Stimulated activated naive CD8-positive, alpha-beta T cell treated with anti-CD3 and anti-CD28 coated beads, Interleukin-15, Interleukin-2, amounts not matched to agents 100 U/mL and 50 U/mL, for 24 hours (primary cell): Measurements from ENCODE around the gene NAP1L4.

ENCODE experiments used
- ATAC-seq: fragments of 150-1000 bp; cut with Tn5 transposase; one replicate; pipeline ENCODE4 v1.10.0; 2021
- DNase-seq: peaks from one replicate; pipeline ENCODE4 v3.0.0; 2021

NAP1L4 gene

DNA sequence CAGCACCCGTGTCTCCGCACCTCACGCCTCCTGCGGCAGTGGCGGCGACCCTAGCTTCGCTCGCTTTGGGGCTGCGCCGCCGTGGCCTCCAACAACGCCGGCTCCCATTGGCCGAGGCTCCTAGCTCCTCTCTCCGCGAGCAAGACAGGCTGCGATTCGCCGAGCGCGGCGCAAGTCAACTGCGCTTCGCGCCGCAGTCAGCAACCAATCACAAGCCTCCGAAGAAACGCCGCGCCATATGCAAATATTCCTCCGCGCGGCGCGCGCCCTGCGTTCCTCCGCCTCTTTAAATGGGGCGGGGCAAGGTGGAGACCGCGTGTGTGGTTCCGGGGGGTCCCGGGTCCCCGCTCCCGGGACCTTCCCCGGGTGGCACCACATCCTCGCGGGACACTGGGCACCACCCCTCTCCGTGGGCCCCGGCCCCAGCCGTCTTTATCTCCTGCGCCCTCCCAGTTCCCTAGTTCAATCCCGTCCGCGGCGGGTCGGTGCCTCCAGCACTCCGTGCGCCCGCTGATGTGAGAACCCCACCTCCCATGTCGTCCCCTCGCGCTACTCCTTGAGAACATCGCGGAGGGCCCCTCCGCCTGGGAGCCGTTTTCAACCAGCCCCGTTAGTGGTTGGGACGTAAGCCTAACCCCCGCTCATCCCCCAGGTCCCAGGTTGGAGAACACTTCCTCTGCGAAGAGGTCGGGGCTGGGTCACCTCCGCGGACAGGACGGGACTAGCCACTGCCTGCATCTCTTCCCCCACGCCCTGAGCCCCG, at the start of gene NAP1L4:
Gene NAP1L4 (minus strand): TSS at position 96 of the 763 bp plus-strand sequence. CDS start 13,109 bp downstream, outside the sequence.
- ATAC-seq (peak; percentile 89), DNase-seq (peak; percentile 96)

- ATAC-seq (no peak), DNase-seq (no peak)
Measured at GRCh38 chr11:3040881-3041280, 48.8 kb upstream of the NAP1L4 start.

- no peak for DNase-seq
- no peak for ATAC-seq
Measured at GRCh38 chr11:3037945-3038271, 45.8 kb upstream of the NAP1L4 start.

DNA sequence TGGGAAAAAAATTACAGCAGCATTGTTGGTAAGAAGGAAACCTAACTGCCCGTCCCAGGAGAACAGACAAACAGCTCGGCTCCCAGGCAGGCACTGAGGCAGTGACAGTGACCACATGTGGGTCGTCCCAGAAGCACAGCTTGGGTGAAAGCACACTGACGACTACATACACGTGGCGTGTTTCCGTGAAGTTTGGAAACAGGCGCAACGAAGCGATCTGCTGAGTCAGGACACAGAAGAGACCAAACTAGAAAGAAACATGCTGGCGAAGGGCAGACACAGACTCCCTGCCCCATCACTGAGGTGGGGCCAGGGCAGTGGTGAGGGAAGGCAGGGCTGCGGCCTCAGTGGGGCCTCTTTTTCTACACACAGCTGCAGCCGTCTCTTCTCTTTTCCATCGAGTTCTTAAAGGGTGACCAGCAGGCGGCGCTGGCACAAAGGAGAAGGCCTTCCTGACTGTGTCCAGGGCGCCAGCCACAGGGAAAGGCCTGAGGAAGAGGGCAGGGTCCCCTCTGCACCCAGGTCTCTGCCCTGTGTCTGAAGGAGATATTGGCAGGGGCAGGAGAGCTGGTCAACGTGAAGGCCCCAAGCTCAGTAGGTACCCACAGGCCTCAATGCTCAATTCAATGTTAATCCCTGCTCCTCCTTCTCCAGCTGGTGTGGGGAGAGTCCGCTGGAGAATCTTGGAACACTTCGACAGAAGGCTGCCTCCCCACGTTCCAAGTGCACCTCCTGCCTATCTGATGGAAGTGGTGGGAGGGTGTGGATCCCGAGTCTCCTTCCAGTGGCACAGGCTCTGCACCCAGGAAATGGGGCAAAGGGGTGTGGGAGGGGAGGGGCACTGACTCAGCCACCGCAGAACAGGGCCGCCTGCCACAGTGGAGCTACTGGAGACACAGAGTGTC, 45.2 kb upstream of the NAP1L4 start:
- peak; percentile 79 for ATAC-seq

GRCh38 chr11:3036419-3036818, 44.3 kb upstream of the NAP1L4 start:
- DNase-seq = no peak
- no peak for ATAC-seq

More for the DNA sequence above, 45.2 kb upstream of the NAP1L4 start:
- DNase-seq = peak; percentile 62

- ATAC-seq = no peak
- no peak for DNase-seq
Measured at GRCh38 chr11:3035333-3035732, 43.2 kb upstream of the NAP1L4 start.

DNA sequence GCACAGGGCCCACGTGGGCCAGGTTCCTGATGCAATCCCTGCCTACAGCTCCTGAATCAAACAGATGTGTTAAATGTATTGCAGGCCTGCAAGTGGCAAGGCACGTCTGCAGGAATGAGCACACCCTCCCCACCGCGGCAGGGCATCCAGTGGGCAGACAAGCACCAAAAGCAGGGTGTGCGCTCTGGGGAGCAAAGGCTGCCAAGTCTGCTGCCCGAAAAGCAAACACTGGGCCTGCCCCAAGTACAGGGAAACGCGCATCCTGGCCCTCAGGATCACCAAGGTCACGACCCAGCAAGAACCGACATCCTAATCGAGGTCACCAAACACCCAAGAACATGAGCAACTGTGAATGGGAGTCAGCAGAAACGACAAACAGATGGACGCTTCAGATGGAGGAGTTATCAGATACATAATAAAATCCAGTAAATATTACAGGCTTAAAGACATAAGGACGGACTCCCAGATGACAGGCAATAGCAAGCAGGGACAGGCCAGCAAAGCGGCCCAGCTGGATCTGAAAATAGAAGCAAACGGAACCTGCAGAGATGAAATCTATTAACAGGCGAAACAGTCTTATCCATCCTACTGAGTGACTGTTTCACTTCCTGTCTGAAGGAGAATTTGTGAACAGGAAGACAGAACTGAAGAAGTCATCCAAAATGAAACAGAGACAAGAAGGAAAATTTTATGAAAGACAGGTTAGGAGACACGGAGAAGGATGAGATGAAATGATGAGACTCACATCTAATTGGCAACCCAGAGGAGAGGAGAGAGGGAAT, 38.4 kb upstream of the NAP1L4 start:
- DNase-seq (no peak), ATAC-seq (no peak)

DNA sequence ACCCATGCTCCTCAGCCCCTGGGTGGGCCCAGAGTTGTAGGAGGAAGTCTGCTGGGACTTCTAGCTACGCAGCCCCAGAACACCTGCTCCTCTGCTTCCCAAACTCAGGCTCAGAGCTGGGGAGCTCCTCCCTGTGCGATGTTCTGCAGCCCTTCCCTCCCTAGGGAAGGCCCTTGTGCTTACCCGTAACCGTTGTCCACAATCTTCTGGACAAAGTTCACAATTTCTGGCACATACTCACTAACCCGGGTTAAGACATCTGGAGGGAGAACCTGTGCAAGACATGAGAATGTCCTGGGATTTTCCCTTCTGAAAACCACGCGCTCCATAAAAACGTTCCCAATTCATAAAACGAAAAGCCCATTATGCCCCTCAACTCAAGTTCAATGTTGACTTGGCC, 36.7 kb upstream of the NAP1L4 start:
- ATAC-seq (no peak), DNase-seq (no peak)

DNA sequence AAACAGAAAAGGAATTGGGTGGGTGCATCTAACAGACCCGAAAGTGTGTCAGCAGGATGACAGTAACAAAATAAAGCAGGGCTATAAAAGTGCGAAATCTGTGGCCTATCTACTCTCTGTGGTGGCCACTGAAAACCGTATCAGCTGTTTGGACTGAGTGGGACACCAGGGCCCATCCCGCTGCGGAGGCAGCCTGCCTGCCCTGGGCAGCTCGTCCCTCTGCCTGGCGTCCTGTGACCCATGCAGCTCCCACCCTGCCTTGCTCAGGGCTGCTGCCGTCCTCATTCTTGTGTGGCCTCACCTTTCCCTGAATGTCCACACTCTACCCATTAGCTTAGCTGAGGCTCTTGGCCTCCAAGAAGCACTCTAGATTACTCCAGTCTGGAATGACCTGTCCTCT, 34.7 kb upstream of the NAP1L4 start:
- no peak for DNase-seq
- no peak for ATAC-seq

GRCh38 chr11:3022982-3023381, 30.9 kb upstream of the NAP1L4 start:
- no peak for ATAC-seq
- DNase-seq = no peak

- DNase-seq (no peak), ATAC-seq (peak; percentile 64)
Measured at GRCh38 chr11:3022300-3022967, 30.3 kb upstream of the NAP1L4 start.

GRCh38 chr11:3021125-3021524, 29.0 kb upstream of the NAP1L4 start:
- DNase-seq (no peak), ATAC-seq (peak; percentile 52)

DNA sequence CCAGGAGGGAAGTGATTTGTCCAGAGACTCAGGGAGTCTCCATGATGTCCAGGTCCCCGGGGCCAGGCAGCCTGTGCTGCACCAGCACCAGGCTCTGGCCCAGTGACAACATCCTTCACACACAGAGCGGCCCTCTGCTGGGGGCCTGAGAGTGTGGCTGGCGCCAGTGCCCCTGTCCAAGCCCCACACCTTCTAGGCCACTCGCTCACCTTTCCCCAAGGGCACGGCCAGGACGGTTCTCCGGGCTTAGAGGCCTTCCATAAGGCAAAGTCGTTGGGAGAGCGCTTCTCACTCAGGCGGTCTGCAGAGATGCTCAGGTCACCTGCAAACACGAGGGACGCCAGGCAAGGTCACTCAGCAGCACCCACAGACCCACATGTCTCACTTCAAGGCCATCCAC, 27.9 kb upstream of the NAP1L4 start:
- DNase-seq (no peak), ATAC-seq (no peak)

- ATAC-seq = no peak
- DNase-seq = no peak
Measured at GRCh38 chr11:3018596-3018995, 26.5 kb upstream of the NAP1L4 start.

- ATAC-seq (no peak), DNase-seq (no peak)
Measured at GRCh38 chr11:3016861-3017260, 24.7 kb upstream of the NAP1L4 start.

- DNase-seq (no peak), ATAC-seq (no peak)
Measured at GRCh38 chr11:3015796-3016195, 23.7 kb upstream of the NAP1L4 start.

DNA sequence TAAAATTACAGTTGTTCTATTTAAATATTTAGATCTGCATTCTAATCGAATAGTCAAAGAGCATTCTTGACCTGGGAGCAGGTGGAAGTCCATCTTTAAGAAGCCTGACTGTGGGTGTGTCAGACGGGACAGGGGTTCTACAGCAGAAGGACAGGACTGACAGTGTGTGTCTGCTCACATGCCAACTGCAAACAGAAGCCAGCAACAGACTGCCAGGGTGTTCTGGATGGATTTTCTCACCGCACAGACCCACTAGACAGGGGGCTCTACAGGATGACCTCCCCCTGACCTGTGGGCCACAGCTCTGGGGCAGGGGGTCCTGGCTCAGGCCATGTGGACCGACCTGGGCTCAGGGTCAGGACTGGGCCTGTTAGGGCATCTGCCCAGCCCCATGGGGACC, 22.8 kb upstream of the NAP1L4 start:
- no peak for DNase-seq
- no peak for ATAC-seq

DNA sequence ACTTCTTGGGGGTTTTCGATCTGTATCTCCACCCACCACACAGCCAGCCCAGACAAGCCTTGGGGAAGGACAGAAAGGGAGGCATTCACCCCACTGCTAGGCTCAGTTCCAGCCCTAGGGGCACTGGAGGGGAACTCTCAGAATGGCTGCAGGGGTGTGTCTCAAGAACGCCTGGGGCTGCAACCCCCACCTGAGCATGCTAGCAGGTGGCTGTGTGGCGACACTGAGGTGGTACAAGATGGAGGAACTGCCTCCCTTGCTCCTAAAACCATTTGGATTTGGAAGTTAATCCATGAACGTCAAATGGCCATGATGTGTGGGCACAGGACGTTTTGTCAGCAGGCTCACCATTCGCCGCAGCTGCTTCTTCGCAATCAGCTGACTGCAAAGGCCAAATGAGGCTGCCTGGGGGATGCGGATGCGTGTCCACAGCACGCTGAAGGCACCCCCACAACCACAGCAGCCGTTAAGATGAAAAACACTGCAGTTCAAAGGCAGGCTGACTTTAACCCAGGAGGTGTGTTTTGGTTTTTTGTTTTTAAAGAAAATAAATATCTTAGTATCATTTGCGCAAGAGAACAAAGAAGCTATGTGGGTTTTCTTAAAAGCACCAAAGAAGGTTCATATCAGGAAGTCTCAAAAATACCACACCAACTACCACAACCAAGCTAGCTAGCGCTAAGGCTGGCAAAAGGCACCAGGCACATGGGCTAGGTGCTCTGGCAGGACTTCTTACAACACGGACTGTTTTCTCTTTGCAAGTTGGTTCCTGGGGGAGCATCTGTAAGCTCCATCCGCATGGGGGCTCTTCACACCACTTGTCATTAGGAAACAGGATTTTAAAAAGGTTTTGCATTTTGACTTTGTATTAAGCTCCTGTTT, 22.2 kb upstream of the NAP1L4 start:
- ATAC-seq (peak; percentile 69), DNase-seq (peak; percentile 63)

GRCh38 chr11:3011891-3012885, 20.1 kb upstream of the NAP1L4 start:
- ATAC-seq = no peak
- no peak for DNase-seq
